Measurements from ENCODE around the gene TEX19.
"Not testable (repeated sequence)": the region's sequence is repeated elsewhere in the genome, so short reads cannot be mapped to it uniquely, and the experiment has no call there.

The TEX19 gene

DNA sequence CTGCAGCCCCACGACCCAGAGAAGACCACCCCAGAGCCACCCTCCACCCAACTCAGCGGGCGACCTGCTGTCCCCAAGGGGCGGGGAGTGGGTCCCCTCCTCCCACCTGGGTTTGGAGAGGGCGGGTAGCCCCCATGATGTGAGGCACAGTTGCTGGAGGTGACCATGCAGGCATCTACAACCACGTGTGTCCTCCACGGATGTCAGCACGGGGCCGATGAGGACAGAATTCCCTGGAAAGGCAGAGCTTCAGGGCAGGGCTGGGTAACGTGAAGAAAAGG, 19.6 kb downstream of the TEX19 start:
- H3K4me3 ChIP-seq (ENCODE audit: control insufficient read depth, low read depth, low read length), result no peak overlapping the region
- DNase-seq (ENCODE audit: low read depth), result no peak
- TF ChIP-seq CTCF (IDR thresholded peaks at IDR 0.05; ENCODE audit: control insufficient read depth, insufficient read depth, low read depth, low read length, missing control alignments), result no peak

GRCh38 chr17:82380860-82381702, 22.0 kb downstream of the TEX19 start:
- TF ChIP-seq CTCF (IDR thresholded peaks at IDR 0.05; ENCODE audit: control insufficient read depth, insufficient read depth, low read depth, low read length, missing control alignments), result no peak
- H3K4me3 ChIP-seq (ENCODE audit: control insufficient read depth, low read depth, low read length), result peak overlapping the region; percentile 21
- DNase-seq (ENCODE audit: low read depth), result no peak

DNA sequence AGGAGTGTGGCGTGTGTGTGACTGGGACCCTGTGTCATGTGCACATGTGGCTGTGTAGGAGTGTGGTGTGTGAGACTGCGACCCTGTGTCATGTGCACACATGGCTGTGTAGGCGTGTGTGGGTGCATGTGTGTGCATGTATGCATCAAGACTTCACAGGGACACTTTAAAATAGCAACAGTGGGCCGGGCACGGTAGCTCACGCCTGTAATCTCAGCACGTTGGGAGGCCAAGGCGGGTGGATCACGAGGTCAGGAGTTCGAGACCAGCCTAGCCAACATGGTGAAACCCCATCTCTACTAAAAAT, 22.6 kb downstream of the TEX19 start:
- not testable (repeated sequence) for H3K4me3 ChIP-seq (ENCODE audit: control insufficient read depth, low read depth, low read length); DNase-seq (ENCODE audit: low read depth)

- not testable (repeated sequence) for DNase-seq (ENCODE audit: low read depth); H3K4me3 ChIP-seq (ENCODE audit: control insufficient read depth, low read depth, low read length)
Observed at GRCh38 chr17:82382220-82382932, 23.3 kb downstream of the TEX19 start.

- no peak for DNase-seq (ENCODE audit: low read depth)
- no peak for TF ChIP-seq CTCF (IDR thresholded peaks at IDR 0.05; ENCODE audit: control insufficient read depth, insufficient read depth, low read depth, low read length, missing control alignments)
- H3K4me3 ChIP-seq (ENCODE audit: control insufficient read depth, low read depth, low read length), result no peak overlapping the region
Observed at GRCh38 chr17:82382933-82383255, 23.8 kb downstream of the TEX19 start.

DNA sequence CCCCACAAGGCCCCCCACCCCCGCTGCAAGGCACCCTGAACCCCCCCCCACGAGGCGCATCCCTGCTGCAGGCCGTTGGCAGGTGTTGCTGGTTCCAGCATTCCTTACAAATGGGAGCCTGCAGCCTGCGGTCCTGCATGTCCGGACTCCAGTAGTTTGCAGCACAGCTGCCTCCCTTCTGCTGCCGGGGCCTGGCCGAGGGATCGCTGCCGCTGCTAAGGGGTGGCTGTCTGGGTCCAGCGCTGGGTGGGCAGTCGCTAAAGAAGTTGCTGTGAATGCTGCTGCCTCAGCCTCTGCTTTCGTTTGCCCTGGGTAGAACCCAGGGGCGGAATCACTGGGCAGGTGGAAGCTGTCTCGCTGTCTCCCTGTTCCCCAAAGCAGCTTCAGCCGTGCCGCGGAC, 24.4 kb downstream of the TEX19 start:
- H3K4me3 ChIP-seq (ENCODE audit: control insufficient read depth, low read depth, low read length), result no peak overlapping the region

GRCh38 chr17:82384051-82384729, 25.1 kb downstream of the TEX19 start:
- H3K4me3 ChIP-seq (ENCODE audit: control insufficient read depth, low read depth, low read length), result no peak overlapping the region
- no peak for DNase-seq (ENCODE audit: low read depth)
- TF ChIP-seq CTCF (IDR thresholded peaks at IDR 0.05; ENCODE audit: control insufficient read depth, insufficient read depth, low read depth, low read length, missing control alignments), result no peak

More for the DNA sequence above, 24.4 kb downstream of the TEX19 start:
- no peak for DNase-seq (ENCODE audit: low read depth)
- no peak for TF ChIP-seq CTCF (IDR thresholded peaks at IDR 0.05; ENCODE audit: control insufficient read depth, insufficient read depth, low read depth, low read length, missing control alignments)
